Right lobe of liver (tissue), 6 donors: ENCODE measurements around the gene PDE7B. TPM values are rescaled to one million over a fixed set of nuclear protein-coding genes. Genes with fewer than 3 reads are reported as not detected.

Experiments used
- ATAC-seq, 4 donors: fragments of 200-7000 bp; cut with Tn5 transposase; one replicate each; pipeline ENCODE4 v1.9.1; 2020; ENCODE audit warnings: mild to moderate bottlenecking in 4 of 4, moderate library complexity in 4 of 4
- DNase-seq, 3 donors: peaks; one replicate each; pipeline ENCODE4 v3.0.0-alpha.2; 2020
- H3K27ac ChIP-seq, 3 donors: fragments of 200-600 bp; one replicate each; pipeline ENCODE4 v1.8.0; 2022
- H3K27me3 ChIP-seq, 2 donors: fragments of 200-600 bp; one replicate each; pipeline ENCODE4 v1.8.0; 2022
- H3K36me3 ChIP-seq, 4 donors: fragments of 200-600 bp; sonication (generic) in 1 of 4; one replicate each; pipeline versions ENCODE4 v1.5.1 to v1.8.0; 2017 to 2022; ENCODE audit warnings: control low read depth in 1 of 4
- H3K4me1 ChIP-seq, 4 donors: fragments of 200-600 bp; sonication (generic) in 1 of 4; one replicate each; pipeline versions ENCODE4 v1.5.1 to v1.8.0; 2017 to 2022; ENCODE audit warnings: control low read depth in 1 of 4
- H3K4me3 ChIP-seq, 3 donors: fragments of 200-600 bp; one replicate each; pipeline ENCODE4 v1.8.0; 2022
- H3K9me3 ChIP-seq, 4 donors: fragments of 200-600 bp; sonication (generic) in 1 of 4; one replicate each; pipeline versions ENCODE4 v1.5.1 to v1.8.0; 2017 to 2022; ENCODE audit warnings: control low read depth in 1 of 4
- POLR2A ChIP-seq: fragments of 450-650 bp; IDR thresholded peaks from one replicate; pipeline ENCODE4 v1.6.1; 2017; ENCODE audit warnings: antibody characterized with exemption, mild to moderate bottlenecking
- WGBS: methylation state at CpG from one replicate; pipeline ENCODE4 v1.1.6; 2018; ENCODE audit warnings: low coverage, low lambda C conversion rate; ENCODE audit not compliant: insufficient coverage; ENCODE audit errors: missing lambda C conversion rate; 5-methylcytosine and 5-hydroxymethylcytosine counted together
- intact Hi-C, 2 donors: fragments of 100-400 bp; cut with DNase I; formaldehyde crosslinking; loops; one replicate each; pipeline versions ENCODE4 v1.11.2 to v1.14.1; 2022
- total RNA-seq, 6 experiments: library from RNA; depleted of rRNA in 2 of 6; stranded (reverse); fragments of >200 nt in 2 of 6; fragmentation: NEBNext Ultra II Directional in 3 of 6; extraction: Animal tissue kit (Norgen Biotek cat#: 25700) in 3 of 6; gene quantifications; one replicate each; pipeline versions ENCODE4 v1.1.0 to v1.2.4, GENCODE V29; 2016 to 2023
- TF ChIP-seq, protein P1 (sequence below), 4 donors: fragments of 200-600 bp in 3 of 4; fragments of 450-650 bp in 1 of 4; IDR thresholded peaks; one replicate each; pipeline versions ENCODE4 v1.5.1 to v1.8.0; 2016 to 2022; ENCODE audit warnings: antibody characterized with exemption in 4 of 4, mild to moderate bottlenecking in 2 of 4
- donor health status: DM: no; HTN: yes; CAD: no.
- donor health status: DM: no; HTN: no; CAD: no.
- donor health status: DM: no; HTN: no; CAD: no.
- donor health status: DM: no; HTN: yes; CAD: no.
- donor health status: DM: no; HTN: yes; CAD: no.

PDE7B gene
- total RNA-seq, 6 experiments from 2014 or later: 1.1 to 5.1 (median 1.9) TPM

DNA sequence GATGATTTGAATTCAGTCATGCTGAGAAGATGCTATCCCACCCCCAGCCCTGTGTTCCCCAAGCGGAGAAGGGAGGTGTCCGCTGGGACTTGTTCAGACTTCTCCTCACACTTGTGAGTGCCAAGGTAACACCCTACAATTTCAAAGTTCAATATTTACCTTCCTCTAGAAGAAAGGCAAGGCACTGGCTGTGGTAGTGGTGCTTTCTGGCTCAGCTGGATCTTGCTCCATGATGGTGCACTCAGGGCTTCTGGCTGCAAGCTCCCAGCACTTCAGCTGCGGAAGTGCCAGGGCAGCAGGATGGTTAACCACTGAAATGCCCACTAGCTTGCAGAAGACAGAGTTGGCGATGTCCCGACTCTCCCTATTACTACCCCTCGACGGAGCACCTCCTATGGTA is 263.2 kb downstream of the PDE7B start:
- DNase-seq: no peak
- no peaks in the 10 kb centered on the region for H3K36me3 ChIP-seq
- H3K9me3 ChIP-seq: no peaks in the 10 kb centered on the region
- H3K27me3 ChIP-seq: no peaks in the 10 kb centered on the region
- intact Hi-C loops: no loop called here
- no peak for TF ChIP-seq POLR2A
- TF ChIP-seq, protein P1, sequence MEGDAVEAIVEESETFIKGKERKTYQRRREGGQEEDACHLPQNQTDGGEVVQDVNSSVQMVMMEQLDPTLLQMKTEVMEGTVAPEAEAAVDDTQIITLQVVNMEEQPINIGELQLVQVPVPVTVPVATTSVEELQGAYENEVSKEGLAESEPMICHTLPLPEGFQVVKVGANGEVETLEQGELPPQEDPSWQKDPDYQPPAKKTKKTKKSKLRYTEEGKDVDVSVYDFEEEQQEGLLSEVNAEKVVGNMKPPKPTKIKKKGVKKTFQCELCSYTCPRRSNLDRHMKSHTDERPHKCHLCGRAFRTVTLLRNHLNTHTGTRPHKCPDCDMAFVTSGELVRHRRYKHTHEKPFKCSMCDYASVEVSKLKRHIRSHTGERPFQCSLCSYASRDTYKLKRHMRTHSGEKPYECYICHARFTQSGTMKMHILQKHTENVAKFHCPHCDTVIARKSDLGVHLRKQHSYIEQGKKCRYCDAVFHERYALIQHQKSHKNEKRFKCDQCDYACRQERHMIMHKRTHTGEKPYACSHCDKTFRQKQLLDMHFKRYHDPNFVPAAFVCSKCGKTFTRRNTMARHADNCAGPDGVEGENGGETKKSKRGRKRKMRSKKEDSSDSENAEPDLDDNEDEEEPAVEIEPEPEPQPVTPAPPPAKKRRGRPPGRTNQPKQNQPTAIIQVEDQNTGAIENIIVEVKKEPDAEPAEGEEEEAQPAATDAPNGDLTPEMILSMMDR (IDR thresholded peaks at IDR 0.05): no peak
- H3K4me1 ChIP-seq: no peaks in the 10 kb centered on the region
- no peak overlapping the region for H3K27ac ChIP-seq
- ATAC-seq: no peak
- no peak overlapping the region for H3K4me3 ChIP-seq
- 87% methylated on average over 7 of the region's 7 CpGs for WGBS

GRCh38 chr6:136115941-136116340 is 264.4 kb downstream of the PDE7B start:
- WGBS: 62% methylated on average over 1 of the region's 1 CpG
- Histone ChIP-seq H3K27me3 (no peaks in the 10 kb centered on the region), H3K4me1 (no peaks in the 10 kb centered on the region), H3K36me3 (no peaks in the 10 kb centered on the region), H3K4me3 (no peak overlapping the region), H3K9me3 (no peaks in the 10 kb centered on the region), H3K27ac (no peak overlapping the region)
- intact Hi-C loops: no loop called here
- ATAC-seq (no peak), DNase-seq (no peak)
- no peak for TF ChIP-seq POLR2A
- TF ChIP-seq, protein P1 (IDR thresholded peaks at IDR 0.05): no peak

DNA sequence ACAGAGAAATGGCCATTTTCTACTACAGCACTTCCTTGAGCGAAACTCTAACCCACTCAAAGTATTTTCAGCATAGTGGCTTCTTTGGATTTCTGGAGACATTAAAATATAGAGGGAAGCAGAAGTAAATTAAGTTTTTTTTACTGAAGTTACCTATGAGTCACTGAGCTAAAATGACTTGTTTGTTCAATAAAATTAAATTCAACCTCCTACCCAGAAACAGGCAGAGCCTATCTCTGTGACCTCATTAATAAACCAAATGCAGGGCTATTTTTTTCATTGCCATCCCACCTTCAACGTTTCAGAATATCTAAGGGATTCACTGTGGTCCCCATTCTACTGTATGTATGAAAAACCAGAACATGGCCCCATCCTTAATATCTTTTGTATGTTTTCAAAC is 265.6 kb downstream of the PDE7B start:
- Histone ChIP-seq H3K27ac (no peak overlapping the region), H3K4me1 (no peaks in the 10 kb centered on the region), H3K27me3 (no peaks in the 10 kb centered on the region), H3K36me3 (no peaks in the 10 kb centered on the region), H3K4me3 (no peak overlapping the region), H3K9me3 (no peaks in the 10 kb centered on the region)
- intact Hi-C loops: no loop called here
- ATAC-seq: no peak
- 47% methylated on average over 2 of the region's 2 CpGs for WGBS
- DNase-seq: no peak
- TF ChIP-seq, protein P1 (IDR thresholded peaks at IDR 0.05): no peak
- no peak for TF ChIP-seq POLR2A

DNA sequence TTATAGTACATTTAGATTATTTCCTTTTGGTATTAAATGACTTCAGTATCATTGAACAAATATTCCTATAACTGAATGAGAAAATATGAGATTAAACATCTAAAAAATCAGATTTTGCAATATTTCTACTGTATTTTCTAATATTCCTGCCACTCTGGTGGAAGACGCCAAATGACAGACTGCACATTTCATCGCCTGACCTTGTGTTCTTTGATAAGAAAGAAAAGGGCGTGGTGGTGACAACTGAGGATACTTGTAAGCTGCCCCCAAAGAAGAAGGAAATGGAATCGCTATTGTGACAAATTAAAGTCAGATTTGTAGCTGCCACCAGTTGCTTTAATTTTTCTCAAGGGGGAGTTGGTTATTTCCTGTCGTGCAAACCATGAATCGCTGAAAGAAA is 267.3 kb downstream of the PDE7B start:
- DNase-seq (no peak), ATAC-seq (no peak)
- no peak for TF ChIP-seq POLR2A
- TF ChIP-seq, protein P1 (IDR thresholded peaks at IDR 0.05): no peak
- Histone ChIP-seq H3K9me3 (no peaks in the 10 kb centered on the region), H3K27me3 (no peaks in the 10 kb centered on the region), H3K36me3 (no peaks in the 10 kb centered on the region), H3K4me3 (no peak overlapping the region), H3K4me1 (no peaks in the 10 kb centered on the region), H3K27ac (no peak overlapping the region)
- WGBS: 72% methylated on average over 6 of the region's 6 CpGs
- intact Hi-C loops: no loop called here

DNA sequence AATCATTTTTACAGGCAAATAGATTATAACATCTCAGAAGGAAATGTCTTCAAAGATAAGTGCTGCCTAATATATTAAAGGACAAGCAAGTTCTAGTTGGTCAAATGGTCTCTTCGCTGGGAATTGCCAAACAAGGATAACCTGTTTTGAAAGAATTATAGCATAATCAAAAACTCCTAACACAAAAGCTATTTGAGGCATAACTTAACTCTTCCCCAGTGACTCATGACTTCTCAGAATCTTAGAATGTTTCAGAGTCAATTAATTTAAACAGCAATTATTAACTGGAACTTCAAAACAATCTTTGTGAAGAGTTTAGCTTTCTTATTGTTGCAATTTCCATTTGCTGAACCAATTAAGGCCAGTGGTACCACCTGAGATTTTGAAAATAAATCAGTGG is 272.0 kb downstream of the PDE7B start:
- Histone ChIP-seq H3K9me3 (no peaks in the 10 kb centered on the region), H3K36me3 (no peaks in the 10 kb centered on the region), H3K27ac (no peak overlapping the region), H3K27me3 (no peaks in the 10 kb centered on the region), H3K4me1 (no peaks in the 10 kb centered on the region), H3K4me3 (no peak overlapping the region)
- 81% methylated on average over 1 of the region's 1 CpG for WGBS
- ATAC-seq (no peak), DNase-seq (no peak)
- TF ChIP-seq POLR2A: no peak
- TF ChIP-seq, protein P1 (IDR thresholded peaks at IDR 0.05): no peak
- intact Hi-C loops: no loop called here
